ENCODE results near the gene CHAC1. TPM values are rescaled to one million over a fixed set of nuclear protein-coding genes. Genes with fewer than 3 reads are reported as not detected.

CHAC1 gene
- total RNA-seq, 1 experiment from 2014 or later = 8.6 TPM

- H3K4me1 ChIP-seq (replicated peaks; ENCODE audit: insufficient read depth) = 0 out of 2 replicates have a peak, but pooled peaks cover 6% of the 10 kb centered on the region
- POLR2A ChIA-PET (ENCODE audit: unreplicated experiment) = no interaction called here
Observed at GRCh38 chr15:40936709-40937666, 16.3 kb upstream of the CHAC1 start.

GRCh38 chr15:40937762-40938535, 15.3 kb upstream of the CHAC1 start:
- H3K9me2 ChIP-seq (ENCODE audit: insufficient read depth) = no peaks in the 10 kb centered on the region
- 0 out of 2 replicates have a peak, but pooled peaks cover 6% of the 10 kb centered on the region for H3K4me1 ChIP-seq (replicated peaks; ENCODE audit: insufficient read depth)
- H3K9me3 ChIP-seq (ENCODE audit: insufficient read depth, low read depth) = no peaks in the 10 kb centered on the region
- H3K4me2 ChIP-seq = no peak overlapping the region
- no peaks in the 10 kb centered on the region for H3K27me3 ChIP-seq (ENCODE audit: insufficient read depth, low read depth)
- intact Hi-C loops (cut with micrococcal nuclease; ENCODE audit: unreplicated experiment) = loop anchor here (1.0 kb wide), 1 partner anchor 34 kb away; no protein-coding TSS in a partner anchor
- no TSS peak for BruUV-seq (replicated peaks)
- peak in 1 of 2 experiments; percentile 43 for DNase-seq
- peak; percentile 61 for TF ChIP-seq CTCF (conservative IDR thresholded peaks at IDR 0.05)
- no peak for TF ChIP-seq EZH2 (IDR thresholded peaks at IDR 0.05; ENCODE audit: low read depth)
- no peak overlapping the region for H2AFZ ChIP-seq
- H3K36me3 ChIP-seq (ENCODE audit: low read depth) = no peaks in the 10 kb centered on the region
- no peaks in the 10 kb centered on the region for H4K20me1 ChIP-seq (ENCODE audit: insufficient read depth)
- H3K27ac ChIP-seq = no peak overlapping the region
- POLR2A ChIA-PET (ENCODE audit: unreplicated experiment) = no interaction called here
- H3K79me2 ChIP-seq (ENCODE audit: low read depth) = no peaks in the 10 kb centered on the region
- H3K4me3 ChIP-seq = no peak overlapping the region
- no peaks in the 10 kb centered on the region for H3F3A ChIP-seq (ENCODE audit: insufficient read depth, low read depth)
- CTCF ChIA-PET = no interaction called here

More at GRCh38 chr15:40936709-40937666, 16.3 kb upstream of the CHAC1 start:
- Histone ChIP-seq H3K9me2 (ENCODE audit: insufficient read depth) (no peaks in the 10 kb centered on the region), H3K27ac (no peak overlapping the region), H3K36me3 (ENCODE audit: low read depth) (no peaks in the 10 kb centered on the region), H4K20me1 (ENCODE audit: insufficient read depth) (no peaks in the 10 kb centered on the region), H2AFZ (no peak overlapping the region), H3K4me3 (no peak overlapping the region), H3K79me2 (ENCODE audit: low read depth) (no peaks in the 10 kb centered on the region), H3F3A (ENCODE audit: insufficient read depth, low read depth) (no peaks in the 10 kb centered on the region), H3K9me3 (ENCODE audit: insufficient read depth, low read depth) (no peaks in the 10 kb centered on the region), H3K27me3 (ENCODE audit: insufficient read depth, low read depth) (no peaks in the 10 kb centered on the region), H3K4me2 (no peak overlapping the region)
- CTCF ChIA-PET = no interaction called here
- DNase-seq = no peak
- intact Hi-C loops (cut with micrococcal nuclease; ENCODE audit: unreplicated experiment) = no loop called here
- TF ChIP-seq CTCF (conservative IDR thresholded peaks at IDR 0.05) = no peak
- TF ChIP-seq EZH2 (IDR thresholded peaks at IDR 0.05; ENCODE audit: low read depth) = no peak
- BruUV-seq (replicated peaks) = no TSS peak

GRCh38 chr15:40938536-40938870, 14.8 kb upstream of the CHAC1 start:
- Histone ChIP-seq H3K27me3 (ENCODE audit: insufficient read depth, low read depth) (no peaks in the 10 kb centered on the region), H3K4me2 (no peak overlapping the region), H3K4me1 (replicated peaks; ENCODE audit: insufficient read depth) (0 out of 2 replicates have a peak, but pooled peaks cover 6% of the 10 kb centered on the region), H3K27ac (no peak overlapping the region), H3K9me3 (ENCODE audit: insufficient read depth, low read depth) (no peaks in the 10 kb centered on the region), H3K9me2 (ENCODE audit: insufficient read depth) (no peaks in the 10 kb centered on the region), H3K4me3 (no peak overlapping the region), H2AFZ (no peak overlapping the region), H3K36me3 (ENCODE audit: low read depth) (no peaks in the 10 kb centered on the region), H4K20me1 (ENCODE audit: insufficient read depth) (no peaks in the 10 kb centered on the region), H3F3A (ENCODE audit: insufficient read depth, low read depth) (no peaks in the 10 kb centered on the region), H3K79me2 (ENCODE audit: low read depth) (no peaks in the 10 kb centered on the region)
- TF ChIP-seq CTCF (conservative IDR thresholded peaks at IDR 0.05) (0 out of 2 replicates have a peak, but pooled peaks have one; percentile 12), EZH2 (IDR thresholded peaks at IDR 0.05; ENCODE audit: low read depth) (no peak)
- DNase-seq = no peak
- POLR2A ChIA-PET (ENCODE audit: unreplicated experiment) = no interaction called here
- BruUV-seq (replicated peaks) = no TSS peak
- intact Hi-C loops (cut with micrococcal nuclease; ENCODE audit: unreplicated experiment) = loop anchor here (1.0 kb wide), 1 partner anchor 34 kb away; no protein-coding TSS in a partner anchor
- CTCF ChIA-PET = no interaction called here

Measured in PC-9 (cell line).